Aorta (tissue), 5 donors: ENCODE results near the gene BPTF. TPM values are rescaled to one million over a fixed set of nuclear protein-coding genes. Genes with fewer than 3 reads are reported as not detected.
"Not testable (repeated sequence)": the region's sequence is repeated elsewhere in the genome, so short reads cannot be mapped to it uniquely, and the experiment has no call there.

Experiments
- ATAC-seq: fragments of 200-7000 bp; cut with Tn5 transposase; one replicate; pipeline ENCODE4 v1.9.1; 2022; ENCODE audit warnings: moderate library complexity; ENCODE audit not compliant: low FRiP score
- DNase-seq, 2 donors: peaks; one replicate each; pipeline ENCODE4 v3.0.0-alpha.2; 2020
- H3K27ac ChIP-seq, 2 donors: one replicate each; pipeline ENCODE4 v1.5.1; 2013; ENCODE audit warnings: low read length in 2 of 2, mild to moderate bottlenecking in 2 of 2, moderate library complexity in 2 of 2, control low read depth in 1 of 2, inconsistent platforms in 1 of 2, low read depth in 1 of 2
- H3K27me3 ChIP-seq, 2 donors: one replicate each; pipeline ENCODE4 v1.6.1; 2013; ENCODE audit warnings: control low read depth in 1 of 2, low read length in 1 of 2, mild to moderate bottlenecking in 1 of 2, moderate library complexity in 1 of 2; ENCODE audit not compliant: insufficient read depth in 2 of 2, control insufficient read depth in 1 of 2
- H3K36me3 ChIP-seq, 2 donors: one replicate each; pipeline ENCODE4 v1.6.1; 2013; ENCODE audit warnings: control low read depth in 1 of 2, low read length in 1 of 2, mild to moderate bottlenecking in 1 of 2; ENCODE audit not compliant: insufficient read depth in 2 of 2, control insufficient read depth in 1 of 2
- H3K4me1 ChIP-seq, 2 donors: one replicate each; pipeline ENCODE4 v1.6.1; 2013; ENCODE audit warnings: low read length in 2 of 2, control low read depth in 1 of 2, mild to moderate bottlenecking in 1 of 2, moderate library complexity in 1 of 2; ENCODE audit not compliant: insufficient read depth in 2 of 2, control insufficient read depth in 1 of 2
- H3K4me3 ChIP-seq, 2 donors: one replicate each; pipeline ENCODE4 v1.5.1; 2013; ENCODE audit warnings: low read length in 2 of 2, control low read depth in 1 of 2, mild to moderate bottlenecking in 1 of 2
- H3K9me3 ChIP-seq: one replicate; pipeline ENCODE4 v1.6.1; 2013; ENCODE audit warnings: mild to moderate bottlenecking, low read length; ENCODE audit not compliant: control insufficient read depth
- WGBS, 2 donors: extraction: QIAGEN DNeasy Blood & Tissue Kit; methylation state at CpG; one replicate each; pipeline ENCODE4 v1.1.7; 2013; 5-methylcytosine and 5-hydroxymethylcytosine counted together
- intact Hi-C, 2 donors: fragments of 100-400 bp; cut with DNase I; formaldehyde crosslinking; loops; one replicate each; pipeline versions ENCODE4 v1.14.2 to v1.15.0; 2022
- polyA plus RNA-seq, 2 donors: library from polyadenylated mRNA; stranded (reverse); fragments of 200-250 nt; gene quantifications; one replicate each; pipeline ENCODE4 v1.2.3, GENCODE V29; 2013
- total RNA-seq, 2 donors: library from RNA; stranded (reverse); fragmentation: NEBNext Ultra II Directional; extraction: Animal tissue kit (Norgen Biotek cat#: 25700); gene quantifications; one replicate each; pipeline ENCODE4 v1.2.1, GENCODE V29; 2021
- donor health status: healthy with polysubstance abuse.
- donor health status: Bipolar disorder and iron deficiency.
- donor health status: DM: no; HTN: no; CAD: no.
- donor health status: DM: no; HTN: no; CAD: no.
- donor health status: DM: yes; HTN: yes; CAD: no.

BPTF gene
- total and polyA plus RNA-seq, 4 donors, result 17.8 to 121 (median 54.2) TPM

DNA sequence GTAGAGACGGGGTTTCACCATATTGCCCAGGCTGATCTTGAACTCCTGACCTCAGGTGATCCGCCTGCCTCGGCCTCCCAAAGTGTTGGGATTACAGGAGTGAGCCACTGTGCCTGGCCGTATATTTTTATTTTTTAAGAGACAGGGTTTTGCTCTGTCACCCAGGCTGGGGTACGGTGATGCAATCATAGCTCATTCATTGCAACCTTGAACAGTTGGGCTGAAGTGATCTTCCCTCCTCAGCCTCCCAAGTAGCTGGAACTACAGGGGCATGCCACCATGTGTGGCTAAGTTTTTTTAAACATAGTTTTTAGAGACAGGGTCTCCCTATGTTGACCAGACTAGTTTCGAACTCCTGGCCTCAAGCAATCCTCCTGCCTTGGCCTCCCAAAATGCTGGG lies 12.9 kb upstream of the BPTF start:
- H3K27me3 ChIP-seq, H3K4me1 ChIP-seq, H3K9me3 ChIP-seq, H3K4me3 ChIP-seq, DNase-seq, ATAC-seq, H3K27ac ChIP-seq, H3K36me3 ChIP-seq, intact Hi-C loops: not testable (repeated sequence)
- WGBS, 2 donors, result 94 to 96% methylated on average over 6 of the region's 6 CpGs

DNA sequence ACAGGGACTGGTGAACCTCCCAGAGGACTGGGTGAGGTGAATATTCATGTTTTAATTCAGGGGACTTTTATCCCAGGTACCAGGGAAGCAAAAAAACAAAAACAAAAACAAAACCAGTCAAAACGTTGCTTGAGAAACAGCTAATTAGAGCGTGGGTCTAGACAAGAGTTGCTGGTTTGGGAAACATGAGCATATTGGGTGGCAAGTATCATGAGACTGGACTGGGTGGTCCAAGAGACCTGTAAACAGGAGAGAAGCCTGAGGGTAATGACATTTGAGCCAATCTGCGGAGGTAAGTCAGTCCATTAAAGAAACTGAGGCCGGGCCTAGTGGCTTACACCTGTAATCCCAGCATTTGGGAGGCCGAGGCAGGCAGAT lies 11.5 kb upstream of the BPTF start:
- no peaks in the 10 kb centered on the region for H3K9me3 ChIP-seq
- no peak overlapping the region for H3K27ac ChIP-seq
- no peaks in the 10 kb centered on the region for H3K36me3 ChIP-seq
- intact Hi-C loops, result no loop called here
- H3K4me3 ChIP-seq, result no peak overlapping the region
- no peak for DNase-seq
- ATAC-seq, result no peak
- H3K27me3 ChIP-seq, result no peaks in the 10 kb centered on the region
- no peaks in the 10 kb centered on the region for H3K4me1 ChIP-seq
- WGBS, 2 donors, result 88 to 89% methylated on average over 5 of the region's 5 CpGs

DNA sequence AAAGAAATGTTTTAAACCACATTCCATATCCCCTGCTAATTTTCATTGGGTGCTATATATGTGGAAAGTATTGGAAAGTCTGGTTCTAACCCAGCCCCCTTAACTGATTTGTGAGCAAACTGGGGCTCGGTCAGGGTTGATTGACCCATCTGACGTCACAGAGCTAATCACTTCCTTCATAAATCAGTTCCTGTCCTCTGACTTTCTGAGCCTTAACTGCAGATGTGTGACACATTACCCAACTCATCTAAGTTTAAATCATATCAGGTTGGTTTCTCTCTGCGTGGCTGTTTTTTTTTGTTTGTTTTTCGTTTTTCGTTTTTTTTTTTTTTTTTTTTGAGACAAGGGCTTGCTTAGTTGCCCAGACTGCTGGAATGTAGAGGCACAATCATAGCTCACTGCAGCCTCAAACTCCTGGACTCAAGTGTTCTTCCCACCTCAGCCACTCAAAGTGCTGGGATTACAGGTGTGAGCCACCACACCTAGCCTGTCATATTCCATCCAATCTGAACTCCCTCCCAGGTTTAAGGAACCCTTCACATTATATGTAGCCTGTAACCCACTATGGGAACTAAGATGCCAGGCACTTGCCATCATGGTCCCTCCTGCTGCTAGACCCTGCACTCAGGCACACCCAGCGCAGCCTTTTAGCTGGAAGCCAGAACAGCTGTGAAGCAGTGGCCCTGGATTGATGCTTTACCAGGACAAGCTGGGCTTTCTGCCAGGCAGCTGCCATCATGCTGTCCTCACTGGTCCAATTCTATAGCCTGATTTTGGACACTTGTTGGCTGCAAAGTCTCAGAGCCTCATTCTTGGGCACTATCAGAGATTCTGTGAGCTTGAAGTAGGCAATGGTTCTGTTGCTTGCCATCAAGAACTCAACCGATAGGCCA lies 6.9 kb upstream of the BPTF start:
- H3K27ac ChIP-seq, result no peak overlapping the region
- no peaks in the 10 kb centered on the region for H3K27me3 ChIP-seq
- no peak for DNase-seq
- H3K4me1 ChIP-seq, result no peaks in the 10 kb centered on the region
- H3K36me3 ChIP-seq, result no peaks in the 10 kb centered on the region
- no peaks in the 10 kb centered on the region for H3K9me3 ChIP-seq
- no peak for ATAC-seq
- 59 to 63% methylated on average over 7 of the region's 7 CpGs for WGBS, 2 donors
- no peak overlapping the region for H3K4me3 ChIP-seq
- intact Hi-C loops, result no loop called here

DNA sequence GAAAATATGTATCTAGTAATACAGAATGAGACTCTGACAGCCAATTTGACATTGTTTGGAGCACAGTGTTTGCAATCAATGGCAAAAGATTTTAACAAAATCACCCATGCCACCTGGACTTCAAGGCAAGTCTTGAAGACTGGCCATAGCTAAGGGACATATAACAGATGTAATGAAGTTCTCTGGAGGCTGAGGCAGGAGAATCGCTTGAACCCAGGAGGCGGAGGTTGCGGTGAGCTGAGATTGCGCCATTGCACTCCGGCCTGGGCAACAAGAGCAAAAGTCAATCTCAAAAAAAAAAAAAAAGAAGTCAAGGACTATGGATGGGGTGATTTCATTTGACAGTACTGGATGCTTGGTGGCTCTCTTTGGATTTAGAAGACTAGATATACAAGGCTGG lies 5.6 kb upstream of the BPTF start:
- ATAC-seq (no peak), DNase-seq (no peak)
- H3K9me3 ChIP-seq, result no peaks in the 10 kb centered on the region
- H3K4me1 ChIP-seq, result no peaks in the 10 kb centered on the region
- no peak overlapping the region for H3K4me3 ChIP-seq
- 97 to 99% methylated on average over 5 of the region's 5 CpGs for WGBS, 2 donors
- no peaks in the 10 kb centered on the region for H3K27me3 ChIP-seq
- intact Hi-C loops, result no loop called here
- H3K27ac ChIP-seq, result no peak overlapping the region
- no peaks in the 10 kb centered on the region for H3K36me3 ChIP-seq

DNA sequence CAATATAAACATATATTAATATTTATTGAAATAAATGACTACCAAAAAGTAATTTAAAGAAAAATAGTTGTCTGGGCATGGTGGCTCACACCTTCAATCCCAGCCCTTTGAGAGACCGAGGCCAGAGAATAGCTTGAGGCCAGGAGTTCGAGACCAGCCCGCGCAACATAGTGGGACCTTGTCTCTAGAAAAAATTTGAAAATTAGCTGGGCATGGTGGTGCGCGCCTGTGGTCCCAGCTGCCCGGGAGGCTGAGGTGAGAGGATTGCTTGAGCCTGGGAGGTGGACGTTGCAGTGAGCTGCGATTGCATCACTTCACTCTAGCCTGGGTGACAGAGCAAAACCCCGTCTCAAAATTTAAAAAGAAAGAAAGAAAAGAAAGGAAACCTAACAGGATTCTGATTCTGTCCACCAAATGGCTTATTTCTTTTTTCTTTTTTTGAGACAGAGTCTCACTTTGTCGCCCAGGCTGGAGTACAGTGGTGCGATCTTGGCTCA lies 3.4 kb upstream of the BPTF start:
- Histone ChIP-seq H3K27ac (no peak overlapping the region), H3K4me1 (no peaks in the 10 kb centered on the region), H3K36me3 (no peaks in the 10 kb centered on the region), H3K9me3 (no peaks in the 10 kb centered on the region), H3K4me3 (no peak overlapping the region), H3K27me3 (no peaks in the 10 kb centered on the region)
- DNase-seq, result no peak
- 87 to 90% methylated on average over 12 of the region's 12 CpGs for WGBS, 2 donors
- intact Hi-C loops, result no loop called here
- no peak for ATAC-seq

DNA sequence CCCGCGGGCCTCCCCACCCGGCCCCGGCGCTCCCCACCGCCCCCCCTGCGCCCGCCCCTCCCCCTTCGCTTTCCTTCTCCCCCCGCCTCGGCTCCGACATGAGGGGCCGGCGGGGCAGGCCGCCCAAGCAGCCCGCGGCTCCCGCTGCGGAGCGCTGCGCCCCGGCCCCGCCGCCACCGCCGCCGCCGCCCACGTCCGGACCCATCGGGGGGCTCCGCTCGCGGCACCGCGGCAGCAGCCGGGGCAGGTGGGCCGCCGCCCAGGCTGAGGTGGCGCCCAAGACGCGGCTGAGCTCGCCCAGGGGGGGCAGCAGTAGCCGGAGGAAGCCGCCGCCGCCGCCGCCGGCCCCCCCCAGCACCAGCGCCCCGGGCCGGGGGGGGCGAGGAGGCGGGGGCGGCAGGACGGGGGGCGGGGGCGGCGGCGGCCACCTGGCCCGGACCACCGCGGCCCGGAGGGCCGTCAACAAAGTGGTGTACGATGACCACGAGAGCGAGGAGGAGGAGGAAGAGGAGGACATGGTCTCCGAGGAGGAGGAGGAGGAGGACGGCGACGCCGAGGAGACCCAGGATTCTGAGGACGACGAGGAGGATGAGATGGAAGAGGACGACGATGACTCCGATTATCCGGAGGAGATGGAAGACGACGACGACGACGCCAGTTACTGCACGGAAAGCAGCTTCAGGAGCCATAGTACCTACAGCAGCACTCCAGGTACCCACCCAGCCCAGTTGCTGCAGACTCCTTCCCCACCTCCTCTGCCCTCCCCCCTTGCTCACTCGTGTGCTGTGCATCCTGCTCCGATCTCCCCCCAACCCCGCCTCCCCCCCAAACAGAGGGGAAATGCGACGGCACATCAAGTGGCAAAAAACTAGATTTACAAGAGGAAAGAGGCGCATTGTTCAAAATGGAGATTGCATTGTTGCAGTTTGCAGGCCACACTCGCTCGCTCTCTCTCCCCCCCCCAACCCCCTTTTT lies 611 bp downstream of the BPTF start:
- H3K36me3 ChIP-seq, H3K27me3 ChIP-seq, H3K9me3 ChIP-seq, H3K4me1 ChIP-seq: not testable (repeated sequence)
- 0 to 1% methylated on average over 46 to 94 of the region's 94 CpGs for WGBS, 2 donors
- Histone ChIP-seq H3K4me3 (peak overlapping the region; percentile 28 to 82), H3K27ac (peak overlapping the region; percentile 69 to 72)
- DNase-seq (peak; percentile 64 to 77), ATAC-seq (peak; percentile 70)
- intact Hi-C loops, result loop anchor here in 1 of 2 donors (5.0 kb wide), 1 partner anchor 109 kb away; the partner anchor contains the start of gene NOL11

DNA sequence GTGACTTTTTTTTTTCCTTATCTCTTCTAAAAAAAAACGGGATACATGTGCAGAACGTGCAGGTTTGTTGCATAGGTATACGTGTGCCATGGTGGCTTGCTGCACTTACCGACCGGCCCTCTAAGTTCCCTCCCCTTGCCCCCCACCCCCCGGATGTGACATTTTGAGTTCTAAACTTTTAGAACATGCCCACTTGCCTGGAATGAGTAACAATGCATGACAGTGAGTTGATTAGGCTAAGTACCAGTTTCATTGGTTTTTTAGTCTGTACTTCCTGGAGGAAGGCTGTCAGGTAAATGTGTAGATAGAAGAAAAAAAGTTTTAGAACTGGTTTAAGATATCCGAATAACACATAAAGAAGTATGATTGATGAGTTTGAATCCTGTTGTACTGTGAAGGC lies 4.0 kb downstream of the BPTF start:
- WGBS, 2 donors, result 18 to 22% methylated on average over 7 of the region's 7 CpGs
- intact Hi-C loops, result loop anchor here in 1 of 2 donors (5.0 kb wide), 1 partner anchor 112 kb away; the partner anchor contains the start of gene NOL11
- Histone ChIP-seq H3K36me3 (no peaks in the 10 kb centered on the region), H3K4me1 (peaks cover 0 to 3% of the 10 kb centered on the region in 2 donors), H3K27me3 (no peaks in the 10 kb centered on the region), H3K27ac (no peak overlapping the region), H3K4me3 (no peak overlapping the region), H3K9me3 (no peaks in the 10 kb centered on the region)
- no peak for ATAC-seq
- no peak for DNase-seq

DNA sequence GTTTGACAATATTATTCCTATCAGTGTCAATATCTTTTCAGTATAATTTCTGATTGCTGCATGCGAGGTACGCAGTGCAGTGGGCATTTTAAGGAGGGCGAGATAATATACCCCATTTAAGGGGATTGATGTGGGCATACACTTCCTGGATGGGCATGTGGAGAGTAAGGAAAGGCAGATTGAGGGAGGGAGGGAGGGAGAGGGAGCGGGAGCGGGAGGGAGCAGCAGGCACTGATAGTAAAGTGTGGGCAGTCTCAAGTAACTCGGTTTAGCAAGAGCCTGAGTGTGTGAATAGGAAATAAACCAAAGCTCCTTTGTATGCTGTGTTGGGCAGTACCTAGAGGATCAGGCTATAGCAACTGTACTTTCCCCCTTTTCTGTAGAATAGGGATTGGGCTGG lies 5.1 kb downstream of the BPTF start:
- H3K36me3 ChIP-seq, result no peaks in the 10 kb centered on the region
- intact Hi-C loops, result no loop called here
- no peaks in the 10 kb centered on the region for H3K27me3 ChIP-seq
- no peak overlapping the region for H3K27ac ChIP-seq
- ATAC-seq (no peak), DNase-seq (no peak)
- H3K4me1 ChIP-seq, result peaks cover 0 to 3% of the 10 kb centered on the region in 2 donors
- no peak overlapping the region for H3K4me3 ChIP-seq
- no peaks in the 10 kb centered on the region for H3K9me3 ChIP-seq
- WGBS, 2 donors, result 23 to 30% methylated on average over 6 of the region's 6 CpGs
